Measurements from ENCODE around the gene GRHPR.

DNA sequence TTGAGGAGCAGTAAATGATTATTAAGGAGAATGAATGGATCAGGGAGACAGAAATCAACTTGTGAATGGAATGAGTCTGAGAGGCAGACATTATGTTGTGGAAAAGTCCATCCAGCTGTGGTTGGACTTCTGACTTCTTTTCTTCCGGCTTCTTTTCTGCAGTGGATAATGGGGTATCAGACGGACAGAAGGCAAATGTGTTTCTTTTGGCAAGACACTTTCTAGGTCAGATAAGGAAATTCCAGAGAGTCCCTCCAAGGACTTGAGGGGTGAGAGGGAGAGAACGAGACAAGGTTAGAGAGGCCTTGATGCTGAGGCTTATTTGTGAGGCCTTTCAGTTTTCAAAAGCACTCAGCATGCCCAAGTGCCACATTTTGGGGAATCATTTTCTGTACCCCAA, 17.1 kb upstream of the GRHPR start:
- no peak for TF ChIP-seq CTCF (IDR thresholded peaks at IDR 0.05)
- TF ChIP-seq POLR2A (IDR thresholded peaks at IDR 0.05) = no peak
